GM12875 (cell line): ENCODE measurements around the gene NIPAL3.
A peak's percentile ranks its signal among the peaks of the same experiment; 100 is the strongest.

Source experiments
- H3K4me3 ChIP-seq: one replicate; pipeline ENCODE4 v1.5.1; 2011; ENCODE audit warnings: low read depth, low read length, control low read depth
- TF ChIP-seq, protein P1 (sequence below): IDR thresholded peaks from 2 replicates; pipeline ENCODE4 v1.5.1; 2011; ENCODE audit warnings: low read depth, mild to moderate bottlenecking, control low read depth, inconsistent platforms, low read length, moderate library complexity, borderline replicate concordance; ENCODE audit not compliant: insufficient read depth

The NIPAL3 gene

DNA sequence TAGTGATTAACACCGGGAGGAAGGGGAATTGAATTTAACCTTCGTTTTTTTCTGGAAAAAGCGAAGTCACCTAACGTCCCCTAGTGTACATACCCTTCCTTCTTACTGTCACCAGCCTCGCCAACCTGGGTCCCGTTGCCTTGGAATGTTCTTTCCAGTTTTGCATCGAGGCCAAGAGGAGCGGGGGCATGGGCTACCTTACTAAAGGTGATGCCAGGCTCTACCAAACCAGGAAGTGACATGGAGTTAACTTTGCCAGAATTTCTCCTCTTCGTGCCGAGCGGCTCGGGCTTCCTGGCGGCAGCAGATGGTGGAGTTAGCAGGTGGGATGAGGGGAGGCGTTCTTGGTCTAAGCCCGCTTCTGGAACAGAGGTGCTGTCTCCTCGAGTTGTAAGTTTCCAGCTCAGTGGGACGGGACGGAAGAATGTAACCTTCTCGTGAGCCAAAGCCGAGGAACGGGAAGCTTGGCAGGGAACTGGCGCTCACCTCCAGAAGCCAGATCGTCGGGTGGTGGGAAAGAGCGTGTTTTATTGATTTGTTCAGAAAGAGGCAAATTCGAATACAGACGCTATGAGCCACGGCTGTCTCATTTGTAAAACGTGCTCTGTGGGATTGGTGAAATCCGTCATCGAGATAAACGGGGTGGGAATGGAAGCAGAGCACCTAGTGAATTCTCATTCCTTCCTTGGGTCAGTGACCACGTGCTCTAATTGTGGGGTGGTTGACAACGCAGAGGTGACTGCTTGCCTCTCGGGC lies 486 bp downstream of the NIPAL3 start:
- TF ChIP-seq, protein P1, sequence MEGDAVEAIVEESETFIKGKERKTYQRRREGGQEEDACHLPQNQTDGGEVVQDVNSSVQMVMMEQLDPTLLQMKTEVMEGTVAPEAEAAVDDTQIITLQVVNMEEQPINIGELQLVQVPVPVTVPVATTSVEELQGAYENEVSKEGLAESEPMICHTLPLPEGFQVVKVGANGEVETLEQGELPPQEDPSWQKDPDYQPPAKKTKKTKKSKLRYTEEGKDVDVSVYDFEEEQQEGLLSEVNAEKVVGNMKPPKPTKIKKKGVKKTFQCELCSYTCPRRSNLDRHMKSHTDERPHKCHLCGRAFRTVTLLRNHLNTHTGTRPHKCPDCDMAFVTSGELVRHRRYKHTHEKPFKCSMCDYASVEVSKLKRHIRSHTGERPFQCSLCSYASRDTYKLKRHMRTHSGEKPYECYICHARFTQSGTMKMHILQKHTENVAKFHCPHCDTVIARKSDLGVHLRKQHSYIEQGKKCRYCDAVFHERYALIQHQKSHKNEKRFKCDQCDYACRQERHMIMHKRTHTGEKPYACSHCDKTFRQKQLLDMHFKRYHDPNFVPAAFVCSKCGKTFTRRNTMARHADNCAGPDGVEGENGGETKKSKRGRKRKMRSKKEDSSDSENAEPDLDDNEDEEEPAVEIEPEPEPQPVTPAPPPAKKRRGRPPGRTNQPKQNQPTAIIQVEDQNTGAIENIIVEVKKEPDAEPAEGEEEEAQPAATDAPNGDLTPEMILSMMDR: no peak
- H3K4me3 ChIP-seq: peak overlapping the region; percentile 76

DNA sequence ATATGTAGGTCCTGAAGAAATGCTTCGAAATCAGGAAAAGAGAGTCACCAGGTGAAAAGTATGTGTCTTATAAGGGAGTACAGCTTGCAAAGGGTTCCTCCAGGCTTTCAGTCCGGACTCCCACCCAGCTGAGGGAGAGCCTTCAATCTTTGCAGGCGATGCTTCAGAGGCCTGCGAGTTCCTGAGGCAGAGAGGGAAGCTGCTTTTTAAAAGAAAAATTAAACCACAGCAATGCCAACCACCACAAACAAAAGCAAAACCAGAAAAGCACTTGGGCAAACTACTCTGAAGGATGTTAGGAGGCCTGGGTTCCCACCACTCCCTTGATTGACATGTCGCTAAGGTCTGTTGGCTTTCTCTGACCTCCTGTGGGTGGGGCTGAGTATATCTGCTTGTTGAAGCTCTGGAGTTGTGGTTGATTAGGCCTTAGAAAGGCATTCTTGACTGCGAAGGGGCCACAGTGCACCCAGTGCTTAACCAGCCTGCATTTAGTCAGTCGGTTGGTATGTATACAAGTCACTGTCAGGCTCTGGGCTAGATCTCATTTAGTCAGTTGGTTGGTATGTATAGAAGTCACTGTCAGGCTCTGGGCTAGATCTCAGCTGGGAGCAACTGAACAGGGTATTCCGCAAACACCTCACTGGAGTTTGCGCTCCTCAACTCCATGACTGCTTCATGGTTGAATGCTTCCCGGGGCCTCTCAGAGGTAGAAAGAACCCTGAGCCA lies 1.2 kb downstream of the NIPAL3 start:
- H3K4me3 ChIP-seq: peak overlapping the region; percentile 76

DNA sequence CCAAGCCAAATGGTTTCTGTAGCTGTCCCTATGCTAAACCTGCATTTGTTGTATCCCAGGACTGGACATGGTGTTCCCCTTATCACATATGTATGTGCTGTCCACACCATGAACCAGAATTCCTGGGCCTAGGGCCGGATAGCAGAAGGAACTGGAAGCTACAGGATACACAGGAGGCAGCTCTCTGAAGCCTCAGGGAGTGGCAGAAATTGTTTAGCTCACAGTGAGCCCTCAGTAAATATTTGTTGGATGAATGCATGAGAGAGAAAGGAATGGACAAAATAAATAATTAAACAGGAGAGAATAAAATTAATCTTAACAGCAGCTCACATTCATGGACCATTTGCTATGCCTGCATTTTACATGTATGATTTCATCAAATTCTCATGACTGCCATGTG lies 2.1 kb downstream of the NIPAL3 start:
- TF ChIP-seq, protein P1: no peak
- H3K4me3 ChIP-seq: no peak overlapping the region

More for the DNA sequence above, 1.2 kb downstream of the NIPAL3 start:
- TF ChIP-seq, protein P1: no peak

DNA sequence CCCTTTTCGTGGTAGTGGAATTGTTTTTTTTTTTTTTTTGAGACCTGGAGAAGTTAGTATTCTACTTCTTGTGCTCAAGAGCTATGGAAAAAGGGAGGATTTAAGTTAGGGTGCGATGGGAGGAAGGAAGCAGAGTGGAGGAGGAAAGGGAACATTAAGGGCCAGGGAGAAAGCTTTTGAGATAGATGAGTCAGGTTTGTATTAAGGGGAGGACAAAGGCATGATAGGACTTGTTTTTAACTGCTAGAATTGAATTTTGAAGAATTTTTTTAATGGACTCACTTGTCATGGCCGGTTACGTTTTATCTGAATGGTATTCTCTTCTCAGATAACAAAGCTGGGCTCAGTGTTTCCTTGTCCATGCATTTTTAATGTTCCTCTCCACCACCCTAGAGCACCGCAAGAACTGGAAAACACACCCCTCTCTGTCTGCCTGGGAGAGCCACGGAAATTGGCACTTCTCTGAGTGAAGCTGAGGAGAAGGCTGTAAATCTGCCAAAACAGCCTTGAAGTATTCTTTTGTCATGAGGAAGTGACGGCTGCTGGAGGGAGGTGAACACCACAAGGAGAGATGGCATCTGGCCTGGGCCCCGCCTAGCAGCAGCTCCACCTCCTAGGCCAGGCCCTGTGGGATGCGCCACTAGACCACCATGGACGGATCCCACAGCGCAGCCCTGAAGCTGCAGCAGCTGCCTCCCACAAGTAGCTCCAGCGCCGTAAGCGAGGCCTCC lies 3.5 kb downstream of the NIPAL3 start:
- no peak overlapping the region for H3K4me3 ChIP-seq
- TF ChIP-seq, protein P1: no peak

DNA sequence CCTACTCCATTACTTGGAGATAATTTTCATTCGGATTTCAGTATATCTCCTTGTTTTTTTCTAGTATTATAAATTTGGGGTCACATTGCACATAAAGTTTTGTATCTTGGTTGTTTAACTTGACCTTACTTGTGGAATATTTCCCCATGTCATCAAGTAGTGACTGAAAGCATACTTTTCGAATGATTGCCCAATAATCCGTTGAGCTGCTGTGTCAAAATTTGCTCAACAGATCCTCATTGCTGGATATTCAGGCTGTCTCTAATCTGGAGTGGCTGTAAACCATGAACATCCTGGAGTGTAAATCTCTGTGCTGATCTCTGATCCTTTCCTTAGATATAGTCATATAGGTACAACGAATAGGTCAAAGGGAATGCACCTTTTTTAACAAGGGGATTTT lies 4.9 kb downstream of the NIPAL3 start:
- TF ChIP-seq, protein P1: no peak
- no peak overlapping the region for H3K4me3 ChIP-seq

DNA sequence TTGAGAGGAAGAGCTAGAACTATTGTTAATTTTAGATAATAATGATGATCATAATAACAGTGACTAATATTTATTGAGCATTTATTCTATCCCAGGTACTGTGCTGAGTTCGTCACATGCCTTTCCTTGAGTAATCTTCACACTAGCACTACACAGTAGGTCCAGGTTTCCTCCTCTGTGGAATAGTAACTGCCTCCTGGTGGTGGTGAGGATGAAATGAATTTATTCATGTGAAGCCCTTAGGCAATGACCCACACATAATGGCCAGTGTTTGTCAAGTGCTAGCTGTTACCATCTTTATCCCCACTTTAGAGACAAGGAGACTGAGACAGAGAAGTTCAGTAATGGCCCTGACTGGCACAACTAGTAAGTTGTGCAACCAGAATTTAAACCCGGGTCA lies 5.9 kb downstream of the NIPAL3 start:
- TF ChIP-seq, protein P1: no peak
- H3K4me3 ChIP-seq: no peak overlapping the region
